COLO668 (cell line): ENCODE results near the gene ADGRA1.
A peak's percentile ranks its signal among the peaks of the same experiment; 100 is the strongest.
"Not testable (repeated sequence)": the region's sequence is repeated elsewhere in the genome, so short reads cannot be mapped to it uniquely, and the experiment has no call there.

Experiments
- DNase-seq: peaks from one replicate; lab custom pipeline; 2025; ENCODE audit not compliant: unreplicated experiment; lab: John Stamatoyannopoulos, UW

The ADGRA1 gene

DNA sequence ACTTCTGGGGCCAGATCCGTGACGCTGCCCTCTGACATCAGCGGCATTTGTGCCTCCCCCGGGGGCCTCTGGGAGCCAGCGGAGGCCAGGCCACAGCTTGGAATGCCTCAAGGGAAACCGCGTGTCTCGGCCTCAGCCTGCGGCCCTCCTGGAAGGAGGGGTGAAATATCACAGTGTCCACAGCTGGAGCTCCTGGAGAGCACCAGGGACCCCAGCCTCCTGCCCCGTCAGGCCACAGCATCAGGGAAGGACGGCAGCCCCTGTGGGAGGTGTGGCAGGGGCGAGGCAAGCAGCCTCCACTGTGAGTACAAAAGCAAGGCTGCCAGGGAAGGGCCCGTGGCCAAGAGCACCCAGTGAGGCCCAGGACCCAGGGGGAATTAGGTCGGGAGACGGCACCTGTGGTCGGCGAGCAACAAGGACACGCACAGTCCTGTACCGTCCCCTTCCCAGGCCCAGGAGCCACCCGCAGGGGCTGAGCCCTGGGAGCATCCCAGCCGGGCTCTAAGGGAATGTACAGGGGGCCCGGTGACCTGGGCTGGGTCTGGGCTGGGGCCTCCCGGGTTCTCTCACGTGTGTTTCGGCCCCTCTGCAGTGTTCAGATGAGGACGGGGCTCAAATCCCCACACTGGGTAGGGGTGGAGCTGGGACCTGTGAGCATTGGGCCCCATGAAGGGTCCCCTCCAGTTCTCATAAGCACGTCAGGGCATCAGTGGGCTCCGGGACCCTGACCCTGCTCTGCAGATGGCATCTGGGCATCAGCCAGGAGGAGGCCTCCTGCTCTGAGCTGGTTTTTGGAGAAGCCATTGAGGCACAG, 53.6 kb downstream of the ADGRA1 start:
- no peak for DNase-seq

GRCh38 chr10:133141958-133142340, 54.2 kb downstream of the ADGRA1 start:
- no peak for DNase-seq

DNA sequence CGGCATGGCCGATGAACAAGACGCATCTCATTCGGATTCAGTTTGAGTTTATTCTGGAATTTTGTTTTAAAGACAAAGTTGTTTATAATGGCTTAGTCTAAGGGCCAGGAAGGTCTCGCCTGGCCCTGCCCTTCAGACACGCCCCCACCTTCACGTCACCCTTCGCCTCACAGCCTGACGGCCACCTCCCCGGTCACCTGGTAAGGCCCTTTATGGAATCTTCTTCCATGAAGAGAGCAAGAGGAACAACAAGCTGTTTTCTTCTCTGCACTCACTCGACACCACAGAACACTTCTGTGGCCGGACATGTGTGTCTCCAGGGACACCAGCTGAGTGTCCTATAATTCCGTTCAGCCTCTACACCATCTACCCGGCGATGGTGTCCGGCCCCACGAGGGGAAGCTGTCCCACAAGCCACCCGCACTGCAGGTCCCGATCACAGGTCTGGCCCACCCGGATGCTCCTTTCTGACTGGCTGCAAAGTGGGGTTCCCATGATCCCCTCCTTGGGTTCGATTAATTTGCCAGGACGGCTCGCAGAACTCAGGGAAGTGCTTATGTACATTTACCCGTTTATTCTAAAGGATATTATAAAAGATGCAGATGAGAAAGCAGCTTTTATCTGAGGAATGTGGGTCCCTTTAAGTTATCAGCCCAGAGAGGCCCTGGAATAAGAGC, 54.9 kb downstream of the ADGRA1 start:
- no peak for DNase-seq

DNA sequence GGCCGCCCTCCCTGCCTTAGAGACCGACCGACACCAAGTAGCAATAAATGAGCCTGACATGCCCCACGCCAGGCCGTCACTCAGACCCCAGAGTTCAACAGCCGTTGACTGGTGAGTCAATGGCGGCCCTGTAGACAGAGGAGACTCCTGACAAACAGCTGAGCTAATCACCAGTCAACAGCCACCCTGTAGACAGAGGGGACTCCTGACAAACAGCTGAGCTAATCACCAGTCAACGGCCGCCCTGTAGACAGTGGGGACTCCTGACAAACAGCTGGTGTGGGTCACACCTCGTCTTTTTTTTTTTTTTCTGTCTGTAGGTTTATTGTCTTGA, 55.4 kb downstream of the ADGRA1 start:
- DNase-seq, result no peak

DNA sequence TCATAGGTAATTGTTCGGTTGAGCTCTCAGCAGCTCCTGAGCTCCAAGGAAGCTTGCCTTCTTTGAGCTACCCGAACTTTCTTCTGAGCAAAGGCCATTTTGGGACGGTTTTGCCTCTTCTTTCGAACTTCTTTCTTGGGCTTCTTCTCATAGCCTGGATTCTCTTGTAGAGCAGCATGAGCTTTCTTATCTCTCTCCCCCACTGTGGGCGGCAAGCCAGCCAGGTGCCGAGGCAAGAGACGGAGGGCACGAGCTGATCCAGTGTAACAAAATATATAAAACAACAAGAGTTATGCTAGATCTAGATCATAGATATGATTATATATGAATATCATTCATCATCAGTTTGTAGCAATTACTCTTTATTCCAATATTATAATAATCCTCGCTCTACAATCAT, 55.8 kb downstream of the ADGRA1 start:
- DNase-seq, result no peak

GRCh38 chr10:133144771-133145170, 57.0 kb downstream of the ADGRA1 start:
- DNase-seq, result no peak

DNA sequence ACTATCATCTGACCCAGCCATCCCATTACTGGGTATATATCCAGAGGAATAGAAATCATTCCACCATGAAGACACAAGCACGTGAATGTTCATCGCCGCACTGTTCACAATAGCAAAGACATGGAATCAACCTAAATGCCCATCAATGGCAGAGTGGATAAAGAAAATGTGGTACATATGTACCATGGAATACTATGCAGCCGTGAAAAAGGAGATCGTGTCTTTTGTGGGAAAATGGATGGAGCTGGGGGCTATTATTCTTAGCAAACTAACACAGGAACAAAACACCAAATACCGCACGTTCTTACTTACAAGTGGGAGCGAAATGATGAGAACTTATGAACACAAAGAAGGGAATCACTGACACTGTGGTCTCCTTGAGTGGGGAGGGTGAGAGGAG, 62.5 kb downstream of the ADGRA1 start:
- DNase-seq, result no peak

GRCh38 chr10:133150656-133151055, 62.9 kb downstream of the ADGRA1 start:
- DNase-seq, result no peak

- not testable (repeated sequence) for DNase-seq
Observed at GRCh38 chr10:133151071-133151470, 63.3 kb downstream of the ADGRA1 start.

- DNase-seq, result no peak
Observed at GRCh38 chr10:133151543-133151972, 63.8 kb downstream of the ADGRA1 start.

GRCh38 chr10:133154411-133154810, 66.7 kb downstream of the ADGRA1 start:
- no peak for DNase-seq

DNA sequence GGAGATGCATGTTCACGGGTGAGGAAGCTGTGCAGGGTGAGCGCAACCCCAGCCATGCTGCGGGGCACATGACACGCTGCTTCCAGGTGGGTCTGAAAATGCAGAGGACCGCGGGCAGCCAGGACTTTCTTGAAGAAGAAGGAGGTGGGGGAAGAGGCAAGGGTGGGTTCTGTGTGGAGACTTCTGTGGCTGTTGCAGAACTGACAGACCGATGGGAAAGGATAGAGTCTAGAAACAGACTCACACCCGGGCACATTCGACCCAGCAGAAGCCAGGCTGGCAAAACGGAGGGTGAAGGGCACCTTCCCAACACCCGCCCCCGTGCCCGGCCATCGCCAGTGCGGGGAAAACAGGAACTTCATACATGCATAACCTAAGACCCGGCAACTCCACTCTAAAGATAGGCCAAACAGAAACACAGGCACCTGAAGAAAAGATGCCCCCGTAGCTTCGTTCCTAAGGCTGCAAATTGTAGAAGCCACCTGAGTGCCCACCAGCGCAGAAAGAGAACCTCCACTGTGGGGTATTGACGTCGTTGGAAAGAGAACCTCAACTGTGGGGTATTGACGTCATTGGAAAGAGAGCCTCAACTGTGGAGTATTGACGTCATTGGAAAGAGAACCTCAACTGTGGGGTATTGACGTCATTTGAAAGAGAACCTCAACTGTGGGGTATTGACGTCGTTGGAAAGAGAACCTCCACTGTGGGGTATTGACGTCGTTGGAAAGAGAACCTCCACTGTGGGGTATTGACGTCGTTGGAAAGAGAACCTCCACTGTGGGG, 67.5 kb downstream of the ADGRA1 start:
- no peak for DNase-seq

DNA sequence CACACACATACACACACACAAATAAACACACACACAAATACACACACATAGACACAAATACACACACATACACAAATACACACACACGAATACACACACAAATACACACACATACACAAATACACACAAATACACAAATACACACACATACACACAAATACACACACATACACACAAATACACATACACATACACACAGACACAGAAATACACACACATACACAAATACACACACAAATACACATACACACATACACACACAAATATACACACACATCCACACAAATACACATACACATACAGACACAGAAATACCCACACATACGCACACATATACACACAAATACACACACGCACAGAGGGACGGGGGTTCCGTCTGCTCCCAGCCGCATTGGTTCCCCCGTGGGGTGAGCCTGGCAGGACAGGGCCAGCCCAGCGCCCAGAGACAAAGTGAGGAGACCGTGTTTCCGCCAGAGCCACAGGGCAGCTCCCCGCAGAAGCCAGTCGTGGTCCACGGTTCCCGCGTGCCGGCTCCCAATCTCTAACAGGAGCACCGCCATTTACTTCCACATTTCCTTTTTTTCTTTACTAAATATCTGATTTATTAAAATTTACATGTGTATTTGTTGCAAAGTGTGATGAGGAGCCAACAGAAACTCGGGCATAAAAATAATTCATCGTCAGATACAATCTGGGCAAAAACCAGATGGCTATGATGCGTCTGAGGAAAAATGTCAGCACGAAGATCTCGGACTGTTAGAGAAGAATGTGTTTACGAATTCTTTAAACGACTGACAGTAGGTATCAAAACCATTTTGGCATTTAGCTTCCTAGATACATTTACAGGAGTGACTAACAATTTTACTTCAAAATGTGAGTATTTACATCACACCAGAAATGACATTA, 69.2 kb downstream of the ADGRA1 start:
- no peak for DNase-seq

DNA sequence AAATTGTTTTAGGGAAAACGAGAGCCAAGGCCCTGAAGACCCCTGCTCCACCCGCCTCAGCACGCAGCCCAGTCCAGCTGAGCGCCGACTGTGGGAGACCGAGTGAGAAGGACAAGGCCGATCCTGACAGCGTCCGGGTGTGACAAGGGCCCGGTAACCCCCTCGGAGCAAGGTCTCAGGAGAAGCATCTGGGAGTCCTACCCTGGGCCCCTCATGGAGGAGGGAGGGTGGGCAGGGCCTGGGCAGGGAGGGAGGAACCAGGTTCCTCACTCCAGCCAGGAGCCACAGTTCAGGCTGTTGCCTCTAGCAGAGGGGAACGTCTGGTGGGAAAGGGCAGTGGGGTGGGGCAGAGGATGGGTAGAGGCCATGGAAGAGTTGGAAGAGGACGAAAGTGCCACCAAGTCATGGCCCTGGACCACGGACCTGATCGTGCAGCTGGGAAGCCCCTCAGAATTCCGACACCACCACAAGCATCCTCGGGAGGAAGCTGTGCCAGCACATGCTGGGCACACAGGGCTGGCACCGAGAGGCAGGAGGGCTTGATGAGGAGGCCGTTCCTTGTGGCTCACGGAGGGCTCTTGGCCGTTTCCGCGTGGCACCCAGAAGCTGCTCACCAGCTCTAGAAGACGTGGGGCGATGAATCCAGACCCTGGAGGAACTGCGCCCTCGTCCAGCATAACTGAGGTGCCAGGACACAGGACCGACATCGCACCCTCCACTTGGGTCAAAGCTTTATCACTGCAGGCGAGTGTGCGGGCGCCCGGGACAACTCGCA, 70.1 kb downstream of the ADGRA1 start:
- no peak for DNase-seq

GRCh38 chr10:133158437-133158755, 70.7 kb downstream of the ADGRA1 start:
- no peak for DNase-seq

GRCh38 chr10:133158756-133159610, 71.3 kb downstream of the ADGRA1 start:
- peak; percentile 30 for DNase-seq

DNA sequence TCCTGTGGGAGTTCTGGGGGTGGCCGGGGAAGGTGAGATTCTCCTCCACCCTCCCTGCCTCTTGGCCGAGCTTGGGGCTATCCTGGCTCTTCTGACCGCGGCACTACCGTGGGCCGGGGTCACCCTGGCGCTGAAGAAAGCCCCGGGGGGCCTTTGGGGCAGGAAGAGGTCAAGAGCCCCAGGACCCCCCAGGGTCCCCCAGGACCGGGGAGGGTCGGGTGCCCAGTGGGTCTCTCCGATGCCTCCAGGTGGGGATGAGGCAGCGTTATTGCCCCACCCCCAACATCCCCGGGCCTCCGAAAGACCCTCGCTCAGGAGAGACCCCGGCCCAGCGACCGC, 71.9 kb downstream of the ADGRA1 start:
- no peak for DNase-seq

GRCh38 chr10:133159950-133160825, 72.5 kb downstream of the ADGRA1 start, which contains the start of gene KNDC1:
TSS of gene KNDC1 (plus strand) at chr10:133160219. CDS start at chr10:133160468, 249 bp downstream.
- DNase-seq, result peak; percentile 20
